NCI-H460 (cell line): ENCODE measurements around the gene RAET1G. TPM values are rescaled to one million over a fixed set of nuclear protein-coding genes. Genes with fewer than 3 reads are reported as not detected.

Source experiments
- DNase-seq: peaks from one replicate; pipeline ENCODE4 v3.0.0-alpha.2; 2016; ENCODE audit warnings: low read depth; ENCODE audit errors: extremely low read depth
- total RNA-seq: library from RNA; depleted of rRNA; stranded (reverse); fragments of >200 nt; shearing (Covaris generic); gene quantifications from 2 replicates; pipeline ENCODE4 v1.2.3, GENCODE V29; 2014; rRNA removed

The RAET1G gene
- total RNA-seq, 1 experiment from 2014 or later = 1.1 TPM

DNA sequence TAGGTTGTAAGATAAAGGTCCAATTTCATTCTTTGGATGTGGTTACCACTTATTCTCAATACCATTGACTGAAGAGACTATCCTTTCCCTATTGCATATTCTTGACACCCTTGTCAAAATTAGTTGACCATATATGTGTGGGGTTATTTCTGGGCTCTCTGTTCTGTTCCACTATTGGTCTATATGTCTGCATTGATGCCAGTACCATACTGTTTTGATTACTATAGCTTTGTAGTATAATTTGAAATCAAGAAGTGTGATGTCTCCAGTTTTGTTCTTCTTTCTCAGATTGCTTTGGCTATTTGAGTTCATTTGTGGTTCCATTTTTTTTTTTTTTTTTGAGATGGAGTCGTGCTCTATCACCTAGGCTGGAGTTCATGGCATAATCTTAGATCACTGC, 50.7 kb downstream of the RAET1G start:
- DNase-seq = no peak

DNA sequence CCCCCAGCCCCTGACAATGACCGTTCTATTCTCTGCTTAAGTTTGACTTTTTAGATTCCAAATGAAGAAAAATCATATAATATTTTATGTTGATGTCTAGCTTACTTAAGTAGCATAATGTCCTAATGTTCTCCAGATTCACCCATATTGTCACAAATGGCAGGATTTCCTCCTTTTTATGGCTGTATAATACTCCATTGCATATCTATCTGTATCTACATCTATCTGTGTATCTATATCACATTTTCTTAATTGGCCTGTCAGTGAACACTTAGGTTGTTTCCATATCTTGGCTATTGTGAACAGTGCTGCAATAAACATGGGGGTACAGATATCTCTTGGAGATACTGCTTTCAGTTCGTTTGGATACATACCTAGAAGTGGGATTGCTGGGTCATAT, 51.7 kb downstream of the RAET1G start:
- DNase-seq = no peak

DNA sequence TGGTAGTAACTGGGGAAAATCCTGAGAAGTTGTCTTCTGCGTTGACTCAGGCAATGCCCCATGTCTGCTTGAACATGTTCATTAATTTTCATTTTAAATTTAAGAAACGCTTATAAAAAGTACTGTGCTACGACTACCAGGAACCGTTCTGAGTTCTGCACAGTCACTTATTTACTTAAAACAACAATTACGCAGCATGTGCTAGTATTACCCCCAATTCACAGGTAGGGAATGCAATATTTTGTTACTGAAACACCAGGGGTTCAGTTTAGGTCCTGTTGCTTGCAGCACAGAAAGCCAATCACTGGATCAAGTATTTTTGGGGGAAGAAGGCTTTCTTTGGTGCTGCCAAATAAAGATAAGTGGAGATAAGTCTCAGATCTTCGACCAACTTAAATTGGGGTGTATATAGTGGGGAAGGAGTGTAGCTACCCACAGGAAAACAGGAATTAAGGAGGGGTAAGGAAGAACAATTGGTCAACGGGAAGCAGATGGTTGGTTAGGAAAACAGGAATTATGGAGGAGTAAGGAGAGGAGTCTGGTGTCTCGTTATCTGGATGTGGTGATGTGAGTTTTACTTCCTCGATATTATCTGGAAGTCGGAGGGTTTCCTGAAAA, 53.5 kb downstream of the RAET1G start:
- no peak for DNase-seq

DNA sequence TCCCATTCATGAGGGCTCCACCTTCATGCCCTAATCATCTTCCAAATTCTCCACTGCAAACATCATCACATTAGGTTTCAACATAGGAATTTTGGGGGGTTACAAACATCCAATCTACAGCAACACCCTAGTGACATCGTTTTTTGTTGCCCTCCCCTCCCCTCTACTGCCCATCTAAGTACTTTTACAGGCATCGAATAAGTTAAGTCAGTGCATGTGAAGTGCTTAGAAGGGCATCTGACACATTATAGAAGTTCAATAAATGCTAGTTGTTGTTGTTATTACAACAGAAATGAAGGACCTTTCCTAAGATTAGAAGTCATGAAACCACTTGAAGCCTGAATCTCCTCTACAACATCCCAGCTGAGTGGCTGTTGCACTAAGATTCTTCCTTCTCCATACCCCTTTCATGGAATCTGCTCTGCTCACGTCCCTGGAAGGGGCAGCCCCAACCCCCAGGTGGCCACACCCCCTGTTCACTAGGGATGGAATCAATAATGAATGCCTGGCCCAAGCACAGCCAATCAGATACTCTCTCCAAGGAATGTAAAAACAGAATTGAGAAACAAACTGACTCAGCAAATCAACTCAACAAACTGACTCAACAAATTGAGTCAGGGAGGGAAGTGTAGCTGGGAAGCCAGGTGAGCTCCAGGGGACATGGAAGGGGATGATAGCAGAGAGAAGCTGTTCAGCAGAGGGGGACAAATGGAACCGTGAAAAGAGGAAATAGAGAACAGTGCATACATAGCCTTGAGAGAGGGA, 54.9 kb downstream of the RAET1G start:
- no peak for DNase-seq

Other genes starting within 250 kb of the RAET1G start
- 15.8 and 16.9 TPM in 2 replicates for gene LATS1, start 205.0 kb downstream of the RAET1G start, total RNA-seq
- gene NUP43, start 176.6 kb downstream of the RAET1G start, total RNA-seq = 25.4 and 29.1 TPM in 2 replicates
- gene PCMT1, start 173.4 kb downstream of the RAET1G start, total RNA-seq = 79.5 and 86.6 TPM in 2 replicates
- gene LRP11, start 58.8 kb downstream of the RAET1G start, total RNA-seq = 54.7 and 55.6 TPM in 2 replicates
- 9.7 and 9.9 TPM in 2 replicates for gene RAET1E, start 25.0 kb downstream of the RAET1G start, total RNA-seq
- 3.8 and 4.5 TPM in 2 replicates for gene ULBP2, start 18.9 kb upstream of the RAET1G start, total RNA-seq
- gene ULBP1, start 40.8 kb upstream of the RAET1G start, total RNA-seq = 7.2 and 7.7 TPM in 2 replicates
- 0.20 TPM in 1 of 2 replicates, not detected in the other for gene RAET1L, start 102.4 kb upstream of the RAET1G start, total RNA-seq
- 6.5 and 9.4 TPM in 2 replicates for gene ULBP3, start 146.0 kb upstream of the RAET1G start, total RNA-seq
- not detected in 2 replicates for gene PPP1R14C, start 219.9 kb upstream of the RAET1G start, total RNA-seq